HG02970 (cell line): ENCODE results near the gene ST6GALNAC5.
"Not testable (repeated sequence)": the region's sequence is repeated elsewhere in the genome, so short reads cannot be mapped to it uniquely, and the experiment has no call there.

Experiments used
- ATAC-seq: cut with Tn5 transposase; IDR thresholded peaks from one replicate; pipeline ENCODE4 v1.9.1; 2021; ENCODE audit warnings: mild to moderate bottlenecking, moderate library complexity, moderate number of reproducible peaks; ENCODE audit not compliant: unreplicated experiment, low FRiP score

ST6GALNAC5 gene

GRCh38 chr1:76933847-76934815 lies 66.9 kb downstream of the ST6GALNAC5 start:
- no peak for ATAC-seq

- no peak for ATAC-seq
These were observed 71.0 kb downstream of the ST6GALNAC5 start for GRCh38 chr1:76938304-76938703.

- peak; percentile 67 for ATAC-seq
These were observed 72.0 kb downstream of the ST6GALNAC5 start for GRCh38 chr1:76939050-76939816.

GRCh38 chr1:76939817-76940216 lies 72.5 kb downstream of the ST6GALNAC5 start:
- ATAC-seq: no peak

GRCh38 chr1:76940571-76941335 lies 73.5 kb downstream of the ST6GALNAC5 start:
- no peak for ATAC-seq

- no peak for ATAC-seq
These were observed 75.3 kb downstream of the ST6GALNAC5 start for GRCh38 chr1:76942549-76942948.

GRCh38 chr1:76944942-76945341 lies 77.7 kb downstream of the ST6GALNAC5 start:
- ATAC-seq: no peak

GRCh38 chr1:76948846-76949245 lies 81.6 kb downstream of the ST6GALNAC5 start:
- no peak for ATAC-seq

- no peak for ATAC-seq
These were observed 82.2 kb downstream of the ST6GALNAC5 start for GRCh38 chr1:76949503-76949902.

- no peak for ATAC-seq
These were observed 83.0 kb downstream of the ST6GALNAC5 start for GRCh38 chr1:76950306-76950705.

GRCh38 chr1:76951153-76951552 lies 83.9 kb downstream of the ST6GALNAC5 start:
- ATAC-seq: no peak

GRCh38 chr1:76955652-76956051 lies 88.4 kb downstream of the ST6GALNAC5 start:
- no peak for ATAC-seq

GRCh38 chr1:76957961-76958360 lies 90.7 kb downstream of the ST6GALNAC5 start:
- ATAC-seq: no peak

GRCh38 chr1:76958828-76959227 lies 91.5 kb downstream of the ST6GALNAC5 start:
- ATAC-seq: no peak

- no peak for ATAC-seq
These were observed 92.3 kb downstream of the ST6GALNAC5 start for GRCh38 chr1:76959556-76959955.

- no peak for ATAC-seq
These were observed 94.0 kb downstream of the ST6GALNAC5 start for GRCh38 chr1:76961181-76961819.

- ATAC-seq: no peak
These were observed 94.5 kb downstream of the ST6GALNAC5 start for GRCh38 chr1:76961820-76962207.

GRCh38 chr1:76981267-76981666 lies 114.0 kb downstream of the ST6GALNAC5 start:
- not testable (repeated sequence) for ATAC-seq

- ATAC-seq: no peak
These were observed 122.7 kb downstream of the ST6GALNAC5 start for GRCh38 chr1:76989976-76990375.

GRCh38 chr1:76993036-76993435 lies 125.8 kb downstream of the ST6GALNAC5 start:
- no peak for ATAC-seq
